Body of pancreas (tissue), 4 donors: ENCODE measurements around the gene KAT2A.

ENCODE experiments used
- CTCF ChIP-seq, 7 experiments: fragments of 450-650 bp in 4 of 7; fragments of 200-600 bp in 3 of 7; sonication (generic) in 3 of 7; IDR thresholded peaks; one replicate each; pipeline ENCODE4 v1.5.1; 2016 to 2019; ENCODE audit warnings: antibody characterized with exemption in 7 of 7
- POLR2A ChIP-seq, 3 donors: fragments of 450-650 bp; IDR thresholded peaks; one replicate each; pipeline ENCODE4 v1.6.1; 2016; ENCODE audit warnings: antibody characterized with exemption in 3 of 3, mild to moderate bottlenecking in 2 of 3

- TF ChIP-seq POLR2A (IDR thresholded peaks at IDR 0.05) = no peak
- TF ChIP-seq CTCF (IDR thresholded peaks at IDR 0.05) = peak; percentile 23 to 56 (median 44)
Measured at GRCh38 chr17:42118545-42118944, 2.6 kb downstream of the KAT2A start.
